ENCODE results near the gene PACSIN3.
A peak's percentile ranks its signal among the peaks of the same experiment; 100 is the strongest.
"Not testable (repeated sequence)": the region's sequence is repeated elsewhere in the genome, so short reads cannot be mapped to it uniquely, and the experiment has no call there.

The PACSIN3 gene

GRCh38 chr11:47191137-47191536 lies 4.9 kb upstream of the PACSIN3 start:
- not testable (repeated sequence) for DNase-seq

GRCh38 chr11:47189100-47189834 lies 3.0 kb upstream of the PACSIN3 start:
- no peak for DNase-seq

GRCh38 chr11:47188259-47188658 lies 2.0 kb upstream of the PACSIN3 start:
- no peak for DNase-seq

GRCh38 chr11:47187723-47188122 lies 1.5 kb upstream of the PACSIN3 start:
- no peak for DNase-seq

- DNase-seq, result peak; percentile 31
These were observed 764 bp upstream of the PACSIN3 start for GRCh38 chr11:47186700-47187695.

- DNase-seq, result no peak
These were observed 744 bp downstream of the PACSIN3 start for GRCh38 chr11:47185305-47186075.

GRCh38 chr11:47184711-47185304 lies 1.4 kb downstream of the PACSIN3 start:
- DNase-seq, result no peak

- no peak for DNase-seq
These were observed 2.3 kb downstream of the PACSIN3 start for GRCh38 chr11:47183969-47184368.

GRCh38 chr11:47183031-47183856 lies 3.0 kb downstream of the PACSIN3 start:
- no peak for DNase-seq

- no peak for DNase-seq
These were observed 3.9 kb downstream of the PACSIN3 start for GRCh38 chr11:47182380-47182779.

GRCh38 chr11:47181271-47181670 lies 5.0 kb downstream of the PACSIN3 start:
- no peak for DNase-seq

GRCh38 chr11:47180006-47180787 lies 6.0 kb downstream of the PACSIN3 start:
- DNase-seq, result no peak

GRCh38 chr11:47179655-47179991 lies 6.6 kb downstream of the PACSIN3 start:
- peak; percentile 18 for DNase-seq

- DNase-seq, result no peak
These were observed 7.2 kb downstream of the PACSIN3 start for GRCh38 chr11:47178737-47179654.

- DNase-seq, result no peak
These were observed 7.9 kb downstream of the PACSIN3 start for GRCh38 chr11:47178316-47178715.

GRCh38 chr11:47177846-47178245 lies 8.4 kb downstream of the PACSIN3 start:
- no peak for DNase-seq

GRCh38 chr11:47177229-47177845 lies 8.9 kb downstream of the PACSIN3 start:
- DNase-seq, result peak; percentile 18

GRCh38 chr11:47176328-47177228 lies 9.7 kb downstream of the PACSIN3 start, which contains the start of gene ARFGAP2:
Gene ARFGAP2 (minus strand): TSS chr11:47176879. CDS start chr11:47176853, 26 bp downstream.
- DNase-seq, result peak; percentile 59
